ENCODE measurements around the gene CASZ1. TPM values are rescaled to one million over a fixed set of nuclear protein-coding genes. Genes with fewer than 3 reads are reported as not detected.

Gene CASZ1
- polyA plus RNA-seq, 3 donors, result 0.30 to 3.7 (median 0.50) TPM

GRCh38 chr1:10785728-10786638 is 10.5 kb downstream of the CASZ1 start:
- intact Hi-C loops (cut with micrococcal nuclease), result no loop called here
- peaks cover under 1 to 21% of the 10 kb centered on the region in 2 donors for H3K27me3 ChIP-seq (ENCODE audit: control insufficient read depth in 2 of 2, insufficient read depth in 2 of 2, low read length in 2 of 2)
- H3K27ac ChIP-seq (ENCODE audit: low read depth in 1 of 2, low read length in 2 of 2), result no peak overlapping the region
- Mint-ChIP-seq H3K9me3 (no peaks in the 10 kb centered on the region), H3K4me1 (no peaks in the 10 kb centered on the region), H3K36me3 (no peaks in the 10 kb centered on the region), H3K27me3 (ENCODE audit: low read depth in 3 of 3) (peaks cover 8 to 13% (median 12%) of the 10 kb centered on the region in 3 donors), H3K27ac (no peak overlapping the region), H3K4me3 (no peak overlapping the region)
- no peaks in the 10 kb centered on the region for H3K36me3 ChIP-seq (replicated peaks in 1 of 2; ENCODE audit: control insufficient read depth in 1 of 2, insufficient read depth in 2 of 2, low read length in 2 of 2)
- no peaks in the 10 kb centered on the region for H3K4me1 ChIP-seq (ENCODE audit: control insufficient read depth in 1 of 2, insufficient read depth in 2 of 2, low read length in 2 of 2)
- no peaks in the 10 kb centered on the region for H3K79me2 ChIP-seq (ENCODE audit: insufficient read depth, low read length)
- no peak overlapping the region for H2AFZ ChIP-seq (ENCODE audit: insufficient read depth, low read depth, low read length, poor library complexity, severe bottlenecking)
- TF ChIP-seq, protein P1, sequence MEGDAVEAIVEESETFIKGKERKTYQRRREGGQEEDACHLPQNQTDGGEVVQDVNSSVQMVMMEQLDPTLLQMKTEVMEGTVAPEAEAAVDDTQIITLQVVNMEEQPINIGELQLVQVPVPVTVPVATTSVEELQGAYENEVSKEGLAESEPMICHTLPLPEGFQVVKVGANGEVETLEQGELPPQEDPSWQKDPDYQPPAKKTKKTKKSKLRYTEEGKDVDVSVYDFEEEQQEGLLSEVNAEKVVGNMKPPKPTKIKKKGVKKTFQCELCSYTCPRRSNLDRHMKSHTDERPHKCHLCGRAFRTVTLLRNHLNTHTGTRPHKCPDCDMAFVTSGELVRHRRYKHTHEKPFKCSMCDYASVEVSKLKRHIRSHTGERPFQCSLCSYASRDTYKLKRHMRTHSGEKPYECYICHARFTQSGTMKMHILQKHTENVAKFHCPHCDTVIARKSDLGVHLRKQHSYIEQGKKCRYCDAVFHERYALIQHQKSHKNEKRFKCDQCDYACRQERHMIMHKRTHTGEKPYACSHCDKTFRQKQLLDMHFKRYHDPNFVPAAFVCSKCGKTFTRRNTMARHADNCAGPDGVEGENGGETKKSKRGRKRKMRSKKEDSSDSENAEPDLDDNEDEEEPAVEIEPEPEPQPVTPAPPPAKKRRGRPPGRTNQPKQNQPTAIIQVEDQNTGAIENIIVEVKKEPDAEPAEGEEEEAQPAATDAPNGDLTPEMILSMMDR (IDR thresholded peaks at IDR 0.05), result no peak
- DNase-seq, result no peak
- H3K4me3 ChIP-seq (replicated peaks in 1 of 3; ENCODE audit: low read depth in 2 of 3, low read length in 3 of 3), result no peak overlapping the region
- no peak overlapping the region for H3K4me2 ChIP-seq (replicated peaks; ENCODE audit: extremely low read depth, low read length, poor library complexity, severe bottlenecking)
- H3K9me3 ChIP-seq (replicated peaks in 1 of 2; ENCODE audit: control insufficient read depth in 1 of 2, insufficient read depth in 1 of 2, low read length in 2 of 2), result no peaks in the 10 kb centered on the region
- H3K9ac ChIP-seq (ENCODE audit: insufficient read depth, low read length, poor library complexity, severe bottlenecking), result no peak overlapping the region
- H4K20me1 ChIP-seq (ENCODE audit: insufficient read depth, low read length), result no peaks in the 10 kb centered on the region
- WGBS (ENCODE audit: insufficient coverage), result 92% methylated on average over 24 of the region's 30 CpGs

GRCh38 chr1:10784998-10785727 is 11.3 kb downstream of the CASZ1 start:
- intact Hi-C loops (cut with micrococcal nuclease), result no loop called here
- Histone ChIP-seq H3K9ac (ENCODE audit: insufficient read depth, low read length, poor library complexity, severe bottlenecking) (no peak overlapping the region), H4K20me1 (ENCODE audit: insufficient read depth, low read length) (no peaks in the 10 kb centered on the region), H3K4me1 (ENCODE audit: control insufficient read depth in 1 of 2, insufficient read depth in 2 of 2, low read length in 2 of 2) (no peaks in the 10 kb centered on the region), H3K27me3 (ENCODE audit: control insufficient read depth in 2 of 2, insufficient read depth in 2 of 2, low read length in 2 of 2) (peaks cover 0 to 13% of the 10 kb centered on the region in 2 donors), H3K36me3 (replicated peaks in 1 of 2; ENCODE audit: control insufficient read depth in 1 of 2, insufficient read depth in 2 of 2, low read length in 2 of 2) (no peaks in the 10 kb centered on the region), H3K27ac (ENCODE audit: low read depth in 1 of 2, low read length in 2 of 2) (no peak overlapping the region), H3K79me2 (ENCODE audit: insufficient read depth, low read length) (no peaks in the 10 kb centered on the region), H2AFZ (ENCODE audit: insufficient read depth, low read depth, low read length, poor library complexity, severe bottlenecking) (no peak overlapping the region), H3K4me3 (replicated peaks in 1 of 3; ENCODE audit: low read depth in 2 of 3, low read length in 3 of 3) (no peak overlapping the region), H3K4me2 (replicated peaks; ENCODE audit: extremely low read depth, low read length, poor library complexity, severe bottlenecking) (no peak overlapping the region), H3K9me3 (replicated peaks in 1 of 2; ENCODE audit: control insufficient read depth in 1 of 2, insufficient read depth in 1 of 2, low read length in 2 of 2) (no peaks in the 10 kb centered on the region)
- TF ChIP-seq, protein P1 (IDR thresholded peaks at IDR 0.05), result no peak
- WGBS (ENCODE audit: insufficient coverage), result 87% methylated on average over 10 of the region's 11 CpGs
- H3K9me3 Mint-ChIP-seq, result no peaks in the 10 kb centered on the region
- H3K4me1 Mint-ChIP-seq, result no peaks in the 10 kb centered on the region
- peaks cover 8 to 13% (median 12%) of the 10 kb centered on the region in 3 donors for H3K27me3 Mint-ChIP-seq (ENCODE audit: low read depth in 3 of 3)
- no peak overlapping the region for H3K27ac Mint-ChIP-seq
- no peak overlapping the region for H3K4me3 Mint-ChIP-seq
- H3K36me3 Mint-ChIP-seq, result no peaks in the 10 kb centered on the region
- DNase-seq, result no peak

Measured in CD14-positive monocyte (primary cell).